SJCRH30 (cell line): ENCODE results near the gene PA2G4. TPM values are rescaled to one million over a fixed set of nuclear protein-coding genes. Genes with fewer than 3 reads are reported as not detected.

ENCODE experiments used
- DNase-seq, 2 experiments: peaks; one replicate each; pipeline ENCODE4 v3.0.0-alpha.2; 2015 to 2020
- H3K27ac ChIP-seq: fragments of 250-450 bp; sonication (Bioruptor Pico); 2 replicates; pipeline ENCODE4 v1.5.1; 2020; ENCODE audit warnings: mild to moderate bottlenecking, moderate library complexity
- H3K27me3 ChIP-seq: fragments of 250-450 bp; sonication (Bioruptor Pico); 2 replicates; pipeline ENCODE4 v1.5.1; 2020; ENCODE audit warnings: mild to moderate bottlenecking, moderate library complexity
- H3K36me3 ChIP-seq: fragments of 250-450 bp; sonication (Bioruptor Pico); 2 replicates; pipeline ENCODE4 v1.5.1; 2020; ENCODE audit warnings: mild to moderate bottlenecking, moderate library complexity
- H3K4me1 ChIP-seq: fragments of 250-450 bp; sonication (Bioruptor Pico); 2 replicates; pipeline ENCODE4 v1.5.1; 2020; ENCODE audit warnings: mild to moderate bottlenecking, moderate library complexity
- H3K4me3 ChIP-seq: fragments of 250-450 bp; sonication (Bioruptor Pico); 2 replicates; pipeline ENCODE4 v1.5.1; 2020; ENCODE audit warnings: mild to moderate bottlenecking, moderate library complexity
- H3K9me3 ChIP-seq: fragments of 250-450 bp; sonication (Bioruptor Pico); replicated peaks from 2 replicates; pipeline ENCODE4 v1.5.1; 2020; ENCODE audit warnings: mild to moderate bottlenecking, moderate library complexity
- total RNA-seq: library from RNA; depleted of rRNA; stranded (reverse); fragments of >200 nt; shearing (Covaris generic); gene quantifications from 2 replicates; pipeline ENCODE4 v1.2.3, GENCODE V29; 2014

PA2G4 gene
- total RNA-seq, 1 experiment from 2014 or later, result 342 TPM

DNA sequence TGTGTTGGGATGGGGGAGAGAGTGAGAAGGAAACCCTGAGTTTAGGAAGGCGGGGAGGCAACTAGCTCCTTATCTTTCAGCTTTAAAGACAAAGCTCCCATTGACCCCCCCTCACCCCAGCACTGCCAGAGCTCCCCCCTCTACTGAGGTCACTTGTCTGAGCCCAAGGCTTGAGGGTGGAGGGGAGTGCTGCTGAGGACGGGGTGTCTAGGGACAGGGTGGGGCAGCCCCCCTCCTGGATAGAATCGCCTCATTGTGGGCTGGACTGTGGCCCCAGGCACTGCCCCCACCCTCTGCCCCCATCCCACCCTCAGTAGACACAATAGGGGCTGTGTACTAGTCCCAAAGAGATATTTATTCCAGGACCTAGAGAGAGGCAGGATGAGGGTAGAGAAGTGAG is 21.4 kb upstream of the PA2G4 start:
- H3K4me1 ChIP-seq, result peaks cover 25% of the 10 kb centered on the region
- H3K36me3 ChIP-seq, result peaks cover 6% of the 10 kb centered on the region; the same call in 1 of the 2 replicates
- no peak overlapping the region for H3K4me3 ChIP-seq
- no peaks in the 10 kb centered on the region for H3K9me3 ChIP-seq
- H3K27ac ChIP-seq, result no peak overlapping the region
- H3K27me3 ChIP-seq, result no peaks in the 10 kb centered on the region
- DNase-seq, result peak; percentile 11 to 27

DNA sequence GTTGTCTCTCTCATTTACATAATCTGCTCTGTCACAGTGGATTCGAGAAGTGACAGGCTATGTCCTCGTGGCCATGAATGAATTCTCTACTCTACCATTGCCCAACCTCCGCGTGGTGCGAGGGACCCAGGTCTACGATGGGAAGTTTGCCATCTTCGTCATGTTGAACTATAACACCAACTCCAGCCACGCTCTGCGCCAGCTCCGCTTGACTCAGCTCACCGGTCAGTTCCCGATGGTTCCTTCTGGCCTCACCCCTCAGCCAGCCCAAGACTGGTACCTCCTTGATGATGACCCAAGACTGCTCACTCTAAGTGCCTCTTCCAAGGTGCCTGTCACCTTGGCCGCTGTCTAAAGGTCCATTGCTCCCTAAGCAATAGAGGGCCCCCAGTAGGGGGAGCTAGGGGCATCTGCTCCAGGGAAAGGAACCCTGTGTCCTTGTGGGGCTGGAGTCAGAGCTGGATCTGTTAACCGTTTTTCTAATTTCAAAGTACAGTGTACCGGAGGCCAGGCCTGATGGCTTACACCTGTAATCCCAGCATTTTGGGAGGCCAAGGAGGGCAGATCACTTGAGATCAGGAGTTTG is 19.3 kb upstream of the PA2G4 start:
- peak; percentile 25 to 39 for DNase-seq
- no peaks in the 10 kb centered on the region for H3K9me3 ChIP-seq
- no peaks in the 10 kb centered on the region for H3K27me3 ChIP-seq
- H3K4me3 ChIP-seq, result no peak overlapping the region
- no peak overlapping the region for H3K27ac ChIP-seq
- peaks cover 18% of the 10 kb centered on the region; the same call in 1 of the 2 replicates for H3K36me3 ChIP-seq
- H3K4me1 ChIP-seq, result peaks cover 25% of the 10 kb centered on the region

DNA sequence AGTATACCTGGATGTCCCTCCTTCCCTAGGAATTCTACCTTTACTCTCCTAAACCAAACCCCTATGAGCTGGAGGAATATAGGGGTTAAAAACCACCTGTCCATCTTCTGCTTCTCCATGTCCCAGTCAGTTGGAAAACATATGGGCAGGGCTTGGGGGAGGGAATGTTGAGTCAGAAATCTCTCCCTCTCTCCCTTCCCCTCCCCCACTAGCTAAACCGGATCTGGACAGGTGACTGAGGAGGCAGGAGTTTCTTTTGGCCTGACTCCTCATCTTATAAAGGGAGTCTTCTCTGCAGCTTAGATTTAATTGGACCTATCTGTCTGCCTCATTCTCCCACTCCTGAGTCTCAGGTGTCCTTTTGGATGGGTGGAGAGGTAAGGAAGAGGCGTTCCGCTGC is 18.3 kb upstream of the PA2G4 start:
- Histone ChIP-seq H3K27me3 (no peaks in the 10 kb centered on the region), H3K4me3 (no peak overlapping the region), H3K4me1 (peaks cover 22% of the 10 kb centered on the region), H3K36me3 (peaks cover 23% of the 10 kb centered on the region; the same call in 1 of the 2 replicates), H3K27ac (no peak overlapping the region), H3K9me3 (no peaks in the 10 kb centered on the region)
- no peak for DNase-seq

DNA sequence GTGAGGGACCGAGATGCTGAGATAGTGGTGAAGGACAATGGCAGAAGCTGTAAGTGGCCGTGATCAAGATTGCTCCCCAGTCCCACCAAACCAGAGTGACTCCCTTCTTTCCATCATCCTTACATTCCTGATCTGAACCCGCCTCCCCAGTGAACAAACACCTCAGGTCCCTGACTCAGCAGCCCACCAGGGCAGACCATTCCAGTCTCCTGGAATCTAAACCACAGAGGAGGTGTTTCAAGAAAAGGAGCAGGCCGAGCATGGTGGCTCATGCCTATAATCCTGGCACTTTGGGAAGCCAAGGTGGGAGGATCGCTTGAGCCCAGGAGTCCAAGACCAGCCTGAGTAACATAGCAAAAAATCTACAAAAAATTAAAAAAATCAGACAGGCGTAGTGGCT is 17.8 kb upstream of the PA2G4 start:
- Histone ChIP-seq H3K4me1 (peaks cover 16% of the 10 kb centered on the region), H3K9me3 (no peaks in the 10 kb centered on the region), H3K4me3 (no peak overlapping the region), H3K27me3 (no peaks in the 10 kb centered on the region), H3K36me3 (peaks cover 23% of the 10 kb centered on the region; the same call in 1 of the 2 replicates), H3K27ac (no peak overlapping the region)
- no peak for DNase-seq

DNA sequence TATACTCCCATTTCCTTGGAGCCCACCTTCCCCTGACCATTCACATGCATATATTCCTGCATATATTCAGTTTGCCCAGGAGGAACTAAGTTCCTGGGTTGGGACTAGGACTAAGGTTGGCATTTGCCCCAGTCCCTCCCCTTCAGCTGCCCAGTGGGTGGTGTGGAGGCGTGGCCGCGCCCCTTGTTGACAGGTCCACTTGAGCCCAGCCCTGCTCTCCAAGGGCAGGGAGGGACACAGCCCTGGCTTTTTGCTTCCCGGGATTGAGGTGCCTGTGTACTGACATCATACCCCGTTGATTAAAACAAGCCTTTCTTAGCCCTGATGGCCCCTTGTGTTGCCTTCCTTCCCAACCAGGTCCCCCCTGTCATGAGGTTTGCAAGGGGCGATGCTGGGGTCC is 17.1 kb upstream of the PA2G4 start:
- Histone ChIP-seq H3K36me3 (peaks cover 23% of the 10 kb centered on the region; the same call in 1 of the 2 replicates), H3K27ac (no peak overlapping the region), H3K4me1 (peaks cover 10% of the 10 kb centered on the region), H3K27me3 (no peaks in the 10 kb centered on the region), H3K4me3 (no peak overlapping the region), H3K9me3 (no peaks in the 10 kb centered on the region)
- no peak for DNase-seq

DNA sequence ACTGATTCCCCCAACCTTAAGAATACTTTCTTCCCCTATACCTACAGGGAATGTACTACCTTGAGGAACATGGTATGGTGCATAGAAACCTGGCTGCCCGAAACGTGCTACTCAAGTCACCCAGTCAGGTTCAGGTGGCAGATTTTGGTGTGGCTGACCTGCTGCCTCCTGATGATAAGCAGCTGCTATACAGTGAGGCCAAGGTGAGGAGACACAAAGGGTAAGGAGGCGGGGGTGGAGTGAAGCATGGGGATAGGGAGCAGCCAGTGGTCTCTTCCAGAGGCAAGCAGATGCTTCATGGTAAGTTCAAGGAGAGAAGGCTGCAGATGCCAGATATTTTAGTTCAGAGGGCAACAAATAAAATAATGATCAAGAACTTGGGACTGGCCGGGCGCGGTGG is 6.6 kb upstream of the PA2G4 start:
- Histone ChIP-seq H3K4me1 (no peaks in the 10 kb centered on the region), H3K27me3 (no peaks in the 10 kb centered on the region), H3K36me3 (peaks cover 13% of the 10 kb centered on the region), H3K27ac (no peak overlapping the region), H3K9me3 (no peaks in the 10 kb centered on the region), H3K4me3 (no peak overlapping the region)
- no peak for DNase-seq

DNA sequence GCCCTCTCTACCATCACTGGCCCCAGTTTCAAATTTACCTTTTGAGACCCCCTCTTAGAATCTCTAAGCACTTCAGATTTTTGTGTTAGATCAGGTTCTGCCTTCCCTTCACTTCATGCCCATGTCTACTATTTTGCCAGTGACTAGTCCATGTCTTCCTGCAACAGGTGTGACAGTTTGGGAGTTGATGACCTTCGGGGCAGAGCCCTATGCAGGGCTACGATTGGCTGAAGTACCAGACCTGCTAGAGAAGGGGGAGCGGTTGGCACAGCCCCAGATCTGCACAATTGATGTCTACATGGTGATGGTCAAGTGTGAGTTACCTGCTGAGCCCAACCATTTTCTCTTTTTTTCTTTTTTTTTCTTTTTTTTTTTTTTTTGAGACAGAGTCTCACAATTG is 5.8 kb upstream of the PA2G4 start:
- DNase-seq, result no peak
- Histone ChIP-seq H3K4me3 (no peak overlapping the region), H3K4me1 (no peaks in the 10 kb centered on the region), H3K27ac (no peak overlapping the region), H3K27me3 (no peaks in the 10 kb centered on the region), H3K9me3 (no peaks in the 10 kb centered on the region), H3K36me3 (peaks cover 15% of the 10 kb centered on the region)

DNA sequence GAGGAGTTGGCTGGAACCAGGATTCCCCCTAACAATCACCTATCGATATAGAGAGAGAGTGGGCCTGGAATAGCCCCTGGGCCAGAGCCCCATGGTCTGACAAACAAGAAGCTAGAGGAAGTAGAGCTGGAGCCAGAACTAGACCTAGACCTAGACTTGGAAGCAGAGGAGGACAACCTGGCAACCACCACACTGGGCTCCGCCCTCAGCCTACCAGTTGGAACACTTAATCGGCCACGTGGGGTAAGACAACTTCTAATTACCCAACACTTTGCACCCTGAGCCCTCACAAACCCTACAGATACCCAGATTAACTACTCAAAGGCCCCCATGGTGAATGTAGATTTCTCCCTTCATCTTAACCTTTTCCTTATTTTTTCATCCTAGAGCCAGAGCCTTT is 4.6 kb upstream of the PA2G4 start:
- H3K27me3 ChIP-seq, result no peaks in the 10 kb centered on the region

DNA sequence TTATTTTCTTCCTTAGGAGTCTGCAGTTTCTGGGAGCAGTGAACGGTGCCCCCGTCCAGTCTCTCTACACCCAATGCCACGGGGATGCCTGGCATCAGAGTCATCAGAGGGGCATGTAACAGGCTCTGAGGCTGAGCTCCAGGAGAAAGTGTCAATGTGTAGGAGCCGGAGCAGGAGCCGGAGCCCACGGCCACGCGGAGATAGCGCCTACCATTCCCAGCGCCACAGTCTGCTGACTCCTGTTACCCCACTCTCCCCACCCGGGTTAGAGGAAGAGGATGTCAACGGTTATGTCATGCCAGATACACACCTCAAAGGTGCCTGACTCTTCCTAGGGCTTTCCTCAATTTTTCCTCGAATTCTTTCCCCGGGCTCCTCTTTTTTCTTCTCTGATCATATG is 3.3 kb upstream of the PA2G4 start:
- H3K27me3 ChIP-seq, result no peaks in the 10 kb centered on the region
- no peak overlapping the region for H3K4me3 ChIP-seq
- no peak overlapping the region for H3K27ac ChIP-seq
- no peaks in the 10 kb centered on the region for H3K9me3 ChIP-seq
- peaks cover 21% of the 10 kb centered on the region for H3K36me3 ChIP-seq
- no peak for DNase-seq
- H3K4me1 ChIP-seq, result peaks cover 3% of the 10 kb centered on the region; the same call in 1 of the 2 replicates

More for the DNA sequence above, 4.6 kb upstream of the PA2G4 start:
- H3K27ac ChIP-seq, result no peak overlapping the region
- H3K36me3 ChIP-seq, result peaks cover 15% of the 10 kb centered on the region
- H3K4me1 ChIP-seq, result no peaks in the 10 kb centered on the region
- no peak for DNase-seq
- H3K9me3 ChIP-seq, result no peaks in the 10 kb centered on the region
- no peak overlapping the region for H3K4me3 ChIP-seq

DNA sequence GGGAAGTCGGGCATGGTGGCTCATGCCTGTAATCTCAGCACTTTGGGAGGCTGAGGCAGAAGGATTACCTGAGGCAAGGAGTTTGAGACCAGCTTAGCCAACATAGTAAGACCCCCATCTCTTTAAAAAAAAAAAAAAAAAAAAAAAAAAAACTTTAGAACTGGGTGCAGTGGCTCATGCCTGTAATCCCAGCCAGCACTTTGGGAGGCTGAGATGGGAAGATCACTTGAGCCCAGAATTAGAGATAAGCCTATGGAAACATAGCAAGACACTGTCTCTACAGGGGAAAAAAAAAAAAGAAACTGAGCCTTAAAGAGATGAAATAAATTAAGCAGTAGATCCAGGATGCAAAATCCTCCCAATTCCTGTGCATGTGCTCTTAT is 1.7 kb upstream of the PA2G4 start:
- Histone ChIP-seq H3K36me3 (peaks cover 35% of the 10 kb centered on the region), H3K4me1 (peaks cover 7% of the 10 kb centered on the region; the same call in 1 of the 2 replicates), H3K9me3 (no peaks in the 10 kb centered on the region), H3K27ac (no peak overlapping the region), H3K27me3 (no peaks in the 10 kb centered on the region), H3K4me3 (no peak overlapping the region)
- DNase-seq, result no peak

DNA sequence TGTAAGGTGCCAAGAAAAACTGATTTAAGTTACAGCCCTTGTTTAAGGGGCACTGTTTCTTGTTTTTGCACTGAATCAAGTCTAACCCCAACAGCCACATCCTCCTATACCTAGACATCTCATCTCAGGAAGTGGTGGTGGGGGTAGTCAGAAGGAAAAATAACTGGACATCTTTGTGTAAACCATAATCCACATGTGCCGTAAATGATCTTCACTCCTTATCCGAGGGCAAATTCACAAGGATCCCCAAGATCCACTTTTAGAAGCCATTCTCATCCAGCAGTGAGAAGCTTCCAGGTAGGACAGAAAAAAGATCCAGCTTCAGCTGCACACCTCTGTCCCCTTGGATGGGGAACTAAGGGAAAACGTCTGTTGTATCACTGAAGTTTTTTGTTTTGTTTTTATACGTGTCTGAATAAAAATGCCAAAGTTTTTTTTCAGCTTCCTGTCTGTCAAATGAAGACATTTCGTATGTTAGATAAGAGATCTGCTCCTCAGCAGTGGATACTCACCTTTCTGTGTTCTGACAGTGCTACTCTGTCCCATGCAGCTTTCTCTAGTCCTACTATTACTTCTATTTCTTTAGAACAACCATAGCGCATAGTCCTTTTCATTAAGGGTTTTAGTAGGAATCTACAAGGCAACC is 1.2 kb upstream of the PA2G4 start:
- Histone ChIP-seq H3K9me3 (no peaks in the 10 kb centered on the region), H3K27ac (no peak overlapping the region), H3K4me1 (peaks cover 7% of the 10 kb centered on the region; the same call in 1 of the 2 replicates), H3K27me3 (no peaks in the 10 kb centered on the region), H3K36me3 (peaks cover 40% of the 10 kb centered on the region), H3K4me3 (peak overlapping the region; percentile 89)
- no peak for DNase-seq

DNA sequence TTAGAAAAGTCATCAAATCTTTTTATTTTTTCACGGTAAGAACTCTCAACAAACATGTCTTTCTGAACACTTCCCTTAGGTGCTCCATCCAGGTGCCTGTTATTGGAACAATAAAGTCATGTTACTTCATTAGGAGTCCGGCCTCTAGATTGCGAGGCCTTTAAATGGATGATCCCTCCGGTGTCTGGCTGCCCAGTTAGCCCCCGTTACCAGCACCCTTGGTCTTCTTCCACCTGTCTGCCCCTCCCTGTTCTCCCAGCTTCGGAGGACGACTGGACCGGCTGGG is 593 bp upstream of the PA2G4 start:
- Histone ChIP-seq H3K9me3 (no peaks in the 10 kb centered on the region), H3K36me3 (peaks cover 46% of the 10 kb centered on the region), H3K27me3 (no peaks in the 10 kb centered on the region), H3K27ac (no peak overlapping the region), H3K4me1 (peaks cover 7% of the 10 kb centered on the region; the same call in 1 of the 2 replicates), H3K4me3 (peak overlapping the region; percentile 89)
- no peak for DNase-seq

DNA sequence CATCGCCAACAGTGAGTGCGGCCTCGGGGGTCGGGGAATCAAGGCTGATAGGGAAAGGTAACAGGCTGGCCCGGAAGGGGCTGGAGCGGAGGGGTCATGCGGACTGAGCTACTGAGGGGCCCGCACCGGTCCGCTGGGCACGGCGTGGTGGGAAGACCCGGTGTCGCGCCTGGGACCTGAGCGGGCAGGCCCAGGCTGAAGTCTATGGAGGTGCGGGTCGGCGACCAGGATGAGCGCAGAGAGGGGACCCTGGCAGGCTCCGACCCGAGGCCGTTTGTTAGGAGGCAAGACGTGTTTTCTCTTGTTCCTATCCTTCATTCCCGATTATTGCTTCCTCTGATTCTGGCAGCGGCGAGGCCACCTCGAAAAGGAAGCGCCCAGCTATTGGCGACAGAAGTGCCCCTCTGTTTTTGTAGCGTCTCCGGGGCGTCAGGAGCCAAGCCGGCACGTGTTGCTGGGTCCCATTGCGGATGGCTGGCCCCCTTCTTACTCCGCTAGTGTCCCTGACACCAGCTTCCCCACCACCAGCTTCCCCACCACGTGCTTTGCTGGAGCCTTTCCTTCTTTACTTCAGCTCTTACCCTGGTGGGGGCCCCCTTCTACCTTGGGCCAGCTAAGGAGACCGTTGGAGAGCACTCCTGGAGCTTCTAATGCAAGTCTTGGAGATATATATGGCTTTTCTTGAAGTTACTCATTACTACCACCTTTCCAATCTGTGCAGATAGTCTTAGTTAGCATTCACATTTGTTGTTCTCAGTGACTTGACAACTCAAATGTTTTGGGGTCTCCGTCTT is 653 bp downstream of the PA2G4 start:
- Histone ChIP-seq H3K27me3 (no peaks in the 10 kb centered on the region), H3K4me3 (peak overlapping the region; percentile 89), H3K4me1 (peaks cover 7% of the 10 kb centered on the region; the same call in 1 of the 2 replicates), H3K9me3 (no peaks in the 10 kb centered on the region), H3K27ac (peak overlapping the region; percentile 79), H3K36me3 (peaks cover 52% of the 10 kb centered on the region)
- peak; percentile 36 to 41 for DNase-seq

DNA sequence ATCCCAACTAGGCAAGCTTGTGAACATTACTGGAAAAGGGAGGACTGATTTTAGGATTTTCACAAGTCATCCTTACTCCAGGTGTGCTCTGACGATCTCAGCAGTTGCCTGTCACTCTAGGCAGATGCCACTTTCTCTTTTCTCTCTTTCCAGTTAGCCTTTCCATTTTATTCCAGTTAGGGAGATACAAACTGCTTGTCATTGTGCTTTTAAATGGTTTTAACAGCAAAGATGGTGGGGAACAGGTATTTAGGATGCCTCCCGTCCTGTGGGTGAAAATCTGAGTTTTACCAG is 1.2 kb downstream of the PA2G4 start:
- peaks cover 7% of the 10 kb centered on the region; the same call in 1 of the 2 replicates for H3K4me1 ChIP-seq
- peak overlapping the region; percentile 79; the same call in 1 of the 2 replicates for H3K27ac ChIP-seq
- no peaks in the 10 kb centered on the region for H3K9me3 ChIP-seq
- peaks cover 54% of the 10 kb centered on the region for H3K36me3 ChIP-seq
- no peak for DNase-seq
- peak overlapping the region; percentile 89 for H3K4me3 ChIP-seq
- no peaks in the 10 kb centered on the region for H3K27me3 ChIP-seq

DNA sequence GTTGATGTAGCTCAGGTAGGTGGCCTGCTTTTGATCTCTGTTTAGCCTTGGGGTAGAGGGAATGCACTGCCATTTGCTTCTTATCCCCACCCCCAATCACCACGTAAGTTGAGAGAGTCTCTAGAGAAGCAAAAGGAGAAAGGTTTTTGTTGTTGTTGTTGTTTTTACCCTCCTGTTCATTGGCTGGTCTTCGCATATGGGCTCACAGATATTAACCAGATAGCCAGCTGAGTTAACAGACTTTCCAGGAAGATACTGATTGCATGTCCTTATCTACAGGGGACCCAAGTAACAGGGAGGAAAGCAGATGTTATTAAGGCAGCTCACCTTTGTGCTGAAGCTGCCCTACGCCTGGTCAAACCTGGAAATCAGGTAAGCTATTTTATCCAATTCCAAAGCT is 2.9 kb downstream of the PA2G4 start:
- peaks cover 69% of the 10 kb centered on the region for H3K36me3 ChIP-seq
- peaks cover 7% of the 10 kb centered on the region; the same call in 1 of the 2 replicates for H3K4me1 ChIP-seq
- DNase-seq, result no peak
- H3K9me3 ChIP-seq, result no peaks in the 10 kb centered on the region
- no peak overlapping the region for H3K4me3 ChIP-seq
- no peaks in the 10 kb centered on the region for H3K27me3 ChIP-seq
- no peak overlapping the region for H3K27ac ChIP-seq
